Activated effector memory CD4-positive, alpha-beta T cell treated with Interleukin-2 at 50 U/mL for 16 hours (primary cell): ENCODE results near the gene ATAD3B.
"Not testable (repeated sequence)": the region's sequence is repeated elsewhere in the genome, so short reads cannot be mapped to it uniquely, and the experiment has no call there.

ENCODE experiments used
- DNase-seq: peaks from one replicate; pipeline ENCODE4 v3.0.0-alpha.2; 2020

Gene ATAD3B

GRCh38 chr1:1516923-1517322, 45.4 kb downstream of the ATAD3B start:
- not testable (repeated sequence) for DNase-seq

DNA sequence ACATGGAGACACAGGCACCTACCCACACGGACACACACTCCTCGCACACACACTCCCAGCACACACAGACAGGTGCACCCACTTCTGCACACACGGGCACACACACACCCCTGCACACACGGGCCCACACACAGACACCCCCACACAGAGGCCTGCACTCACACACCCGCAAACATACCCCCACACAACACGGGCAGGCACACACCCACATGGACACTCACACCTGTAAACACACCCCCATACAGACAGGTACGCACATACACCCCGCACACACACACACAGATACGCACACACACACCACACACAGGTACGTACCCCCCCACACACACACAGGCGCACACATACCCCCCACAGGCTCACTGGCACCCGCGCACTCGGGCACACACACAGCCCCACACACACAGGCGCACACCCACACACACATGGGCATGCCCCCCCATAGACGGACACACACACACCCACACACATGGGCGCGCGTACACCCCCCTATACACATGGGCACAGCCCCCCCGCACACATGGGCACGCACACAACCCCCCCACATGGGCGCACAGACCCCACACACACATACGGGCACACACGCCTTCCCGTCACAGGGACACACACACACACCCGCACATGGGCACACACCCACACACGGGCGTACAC, 46.5 kb downstream of the ATAD3B start:
- DNase-seq = no peak

DNA sequence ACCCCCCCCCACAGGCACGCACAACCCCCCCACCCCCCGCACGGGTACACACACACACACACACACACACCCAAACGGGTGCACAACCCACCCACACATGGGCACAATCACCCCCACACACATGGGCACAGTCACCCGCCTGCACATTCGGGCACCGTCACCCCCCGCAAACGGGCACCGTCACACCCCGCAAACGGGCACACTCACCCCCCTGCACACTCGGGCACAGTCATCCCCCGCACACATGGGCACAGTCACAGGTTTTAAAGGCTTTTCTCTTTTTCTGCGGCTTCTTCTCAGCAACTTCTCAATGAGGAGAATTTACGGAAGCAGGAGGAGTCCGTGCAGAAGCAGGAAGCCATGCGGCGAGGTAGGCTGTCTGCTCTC, 47.0 kb downstream of the ATAD3B start:
- DNase-seq = not testable (repeated sequence)

- DNase-seq = not testable (repeated sequence)
Measured at GRCh38 chr1:1519805-1520505, 48.4 kb downstream of the ATAD3B start.

DNA sequence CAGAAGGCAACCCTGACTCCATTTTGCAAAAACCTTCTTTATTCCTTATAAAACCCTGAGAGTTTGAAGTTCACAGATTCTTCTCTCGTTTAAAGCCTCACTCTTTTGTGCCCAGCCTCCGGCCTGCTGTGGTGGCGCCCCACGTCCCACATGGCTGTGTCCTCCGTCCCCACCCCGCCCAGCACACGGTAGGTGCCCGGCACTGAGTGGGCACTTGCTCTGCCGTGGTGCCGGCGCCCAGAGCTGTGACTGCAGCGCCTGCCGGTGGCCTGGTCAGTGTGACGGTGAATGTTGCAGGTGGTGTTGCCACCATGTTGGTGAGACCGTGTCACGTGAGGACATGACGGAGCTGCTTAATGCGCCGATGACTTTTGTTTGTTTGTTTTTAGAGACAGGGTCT, 49.8 kb downstream of the ATAD3B start:
- no peak for DNase-seq

GRCh38 chr1:1522536-1522935, 51.0 kb downstream of the ATAD3B start:
- not testable (repeated sequence) for DNase-seq

- DNase-seq = not testable (repeated sequence)
Measured at GRCh38 chr1:1523226-1523625, 51.7 kb downstream of the ATAD3B start.

- DNase-seq = not testable (repeated sequence)
Measured at GRCh38 chr1:1523651-1524050, 52.1 kb downstream of the ATAD3B start.

DNA sequence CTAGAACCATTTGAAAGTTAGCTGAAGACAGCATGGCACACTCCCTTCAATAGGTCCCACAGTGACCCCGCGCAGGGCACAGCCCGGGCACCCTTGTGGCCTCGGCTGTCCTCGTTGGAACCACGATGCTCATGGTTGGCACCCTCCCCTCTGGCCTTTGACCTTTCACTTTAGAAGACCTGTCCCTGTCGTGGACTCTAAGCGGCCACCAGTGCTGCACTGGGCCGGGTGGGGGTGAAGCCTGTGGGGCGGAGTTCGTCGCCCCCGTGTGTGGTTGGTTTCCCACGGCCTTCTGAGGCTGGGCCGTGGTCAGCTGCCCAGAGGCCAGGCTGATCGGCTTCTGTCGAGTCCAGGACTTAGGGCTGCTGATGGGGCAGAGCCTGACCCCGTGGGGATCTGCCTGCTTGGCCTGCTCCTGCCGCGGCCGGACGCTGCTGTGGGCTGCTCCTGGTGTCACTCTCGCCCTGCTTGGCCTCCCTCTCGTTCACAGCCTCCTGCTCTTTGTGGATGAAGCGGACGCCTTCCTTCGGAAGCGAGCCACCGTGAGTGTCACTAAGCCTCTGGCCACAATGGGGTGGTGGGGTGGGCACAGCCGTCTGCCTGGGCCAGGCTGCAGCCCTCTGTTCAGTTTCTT, 53.3 kb downstream of the ATAD3B start:
- DNase-seq = not testable (repeated sequence)

DNA sequence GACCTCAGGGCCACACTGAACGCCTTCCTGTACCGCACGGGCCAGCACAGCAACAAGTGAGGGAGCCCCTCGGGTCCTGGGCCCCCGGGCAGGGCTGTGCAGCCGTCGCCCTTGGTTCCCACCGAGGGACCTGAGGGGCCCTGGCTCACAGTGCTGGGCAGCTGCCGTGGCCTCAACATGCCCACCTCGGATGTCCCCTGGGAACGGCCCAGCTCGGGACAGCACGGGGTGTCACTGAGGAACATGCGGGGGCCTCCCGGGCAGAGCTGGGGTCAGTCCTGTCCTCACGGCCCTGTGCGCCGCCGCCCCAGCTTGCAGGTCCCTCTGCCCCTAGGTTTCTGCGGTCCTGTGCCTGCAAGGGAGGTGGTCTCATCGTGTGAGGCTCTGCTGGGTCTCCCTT, 54.9 kb downstream of the ATAD3B start:
- not testable (repeated sequence) for DNase-seq

DNA sequence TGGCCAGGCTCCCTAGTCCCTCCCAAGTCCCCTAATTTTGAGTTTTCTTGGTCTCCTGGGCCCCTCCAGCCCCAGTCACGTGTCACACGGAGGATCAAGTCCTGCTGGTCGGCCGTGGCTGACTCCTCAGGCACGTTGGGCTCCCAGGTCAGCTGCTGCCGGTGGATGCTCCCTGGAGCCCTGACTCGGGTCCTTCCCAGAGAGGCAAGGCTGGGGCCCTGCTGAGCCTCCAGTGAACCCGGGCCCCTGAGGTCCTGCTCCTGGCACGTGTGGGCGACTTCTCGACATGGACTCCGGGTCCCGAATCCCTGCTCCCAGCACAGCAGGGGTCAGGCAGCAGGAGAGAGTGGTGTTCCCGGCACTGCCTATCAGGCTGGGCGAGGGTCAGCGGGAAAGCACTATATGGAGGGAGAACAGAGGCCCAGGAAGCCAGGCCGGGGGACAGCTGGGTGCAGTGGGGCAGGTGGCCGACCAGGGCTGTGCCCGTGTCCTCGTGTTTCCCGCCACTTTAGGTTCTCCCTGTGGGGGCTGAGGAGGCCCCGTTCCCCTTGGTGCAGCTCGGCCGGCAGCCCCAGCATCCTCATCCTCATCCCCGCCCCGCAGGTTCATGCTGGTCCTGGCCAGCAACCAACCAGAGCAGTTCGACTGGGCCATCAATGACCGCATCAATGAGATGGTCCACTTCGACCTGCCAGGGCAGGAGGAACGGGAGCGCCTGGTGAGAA, 55.7 kb downstream of the ATAD3B start:
- no peak for DNase-seq

GRCh38 chr1:1528301-1529267, 57.0 kb downstream of the ATAD3B start:
- no peak for DNase-seq

DNA sequence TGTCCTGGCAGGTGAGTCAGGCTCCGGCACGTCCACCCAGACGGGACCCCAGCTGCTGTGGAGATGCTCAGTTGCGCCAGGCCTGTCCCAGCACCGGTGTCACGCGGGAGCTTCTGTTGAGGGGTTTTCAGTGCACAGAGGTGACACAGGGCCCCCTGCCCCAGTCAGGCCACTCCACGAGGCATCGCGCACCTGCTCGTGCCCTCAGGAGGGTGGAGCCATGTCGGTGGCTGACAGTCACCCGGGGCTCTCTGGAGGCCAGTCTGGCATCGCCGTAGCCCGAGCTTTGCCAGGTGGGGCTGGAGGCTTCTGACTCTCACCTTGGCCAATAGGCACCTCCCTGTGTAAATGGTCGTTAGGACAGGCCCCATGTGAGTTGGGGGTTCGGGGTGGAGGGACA, 57.8 kb downstream of the ATAD3B start:
- no peak for DNase-seq

GRCh38 chr1:1529936-1530335, 58.4 kb downstream of the ATAD3B start:
- DNase-seq = no peak

DNA sequence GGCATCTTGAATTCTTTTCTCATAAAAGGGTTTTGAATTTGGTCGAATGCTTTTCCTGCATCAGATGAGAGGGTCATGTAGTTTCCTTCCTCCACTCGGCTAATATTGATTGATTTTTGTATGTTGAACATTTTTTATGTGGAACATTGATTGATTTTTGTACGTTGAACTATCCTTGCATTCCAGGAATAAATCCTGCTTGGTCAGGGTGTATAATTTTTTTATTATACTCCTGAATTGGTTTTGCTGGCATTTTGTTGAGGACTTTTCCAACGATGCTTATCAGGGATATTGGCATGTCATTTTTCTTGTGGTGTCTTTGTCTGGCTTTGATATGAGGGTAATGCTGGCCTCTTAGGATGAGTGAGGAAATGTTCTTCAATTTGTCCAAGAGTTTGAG, 60.4 kb downstream of the ATAD3B start:
- no peak for DNase-seq

DNA sequence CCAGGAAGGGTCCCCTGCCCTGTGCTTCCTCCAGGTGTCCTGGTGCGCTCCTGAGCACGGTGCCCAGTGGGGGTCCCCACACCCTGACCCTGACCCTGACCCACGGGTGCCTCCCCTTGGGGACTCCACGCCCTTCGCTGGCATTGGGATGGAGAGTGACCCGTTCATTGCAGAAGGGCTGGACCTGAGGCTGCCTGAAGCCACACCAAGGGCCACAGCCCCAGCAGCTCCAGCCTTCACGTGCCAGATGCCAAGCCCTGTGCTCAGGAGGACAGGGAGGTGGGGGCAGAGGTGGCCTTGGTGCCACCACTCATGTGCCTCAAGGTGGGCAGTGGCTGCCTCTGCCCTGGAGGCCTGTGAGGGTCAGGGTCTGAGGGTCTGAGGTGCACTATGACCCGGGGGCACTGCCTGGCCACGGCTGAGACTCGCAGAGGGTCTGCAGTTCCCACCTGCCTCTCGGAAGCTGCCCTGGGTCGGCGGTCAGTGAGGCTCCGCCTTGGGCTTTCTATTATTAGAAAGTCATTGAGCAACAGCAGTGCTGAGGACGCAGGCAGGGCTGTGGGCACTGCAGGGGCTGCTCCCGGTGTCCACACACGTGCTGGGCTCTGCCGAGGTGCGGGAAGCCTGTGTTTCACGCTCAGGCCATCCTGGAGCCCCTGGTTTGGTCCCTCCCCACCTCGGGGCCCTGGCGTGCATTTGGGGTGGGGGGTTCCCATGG, 61.8 kb downstream of the ATAD3B start:
- not testable (repeated sequence) for DNase-seq

DNA sequence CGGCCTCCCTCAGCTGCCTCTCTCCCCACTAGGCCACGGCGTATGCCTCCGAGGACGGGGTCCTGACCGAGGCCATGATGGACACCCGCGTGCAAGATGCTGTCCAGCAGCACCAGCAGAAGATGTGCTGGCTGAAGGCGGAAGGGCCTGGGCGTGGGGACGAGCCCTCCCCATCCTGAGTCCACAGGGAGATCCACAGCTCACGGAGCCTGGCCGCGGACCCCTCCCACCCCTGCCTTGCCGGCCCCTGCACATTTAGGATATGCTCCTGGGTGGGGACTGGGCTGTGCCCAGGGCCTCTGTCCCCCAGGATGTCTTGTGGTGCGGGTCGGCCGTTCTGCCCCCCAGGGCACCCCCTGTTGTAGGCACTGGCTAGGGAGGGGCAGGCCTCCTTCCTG, 62.3 kb downstream of the ATAD3B start:
- not testable (repeated sequence) for DNase-seq

- DNase-seq = no peak
Measured at GRCh38 chr1:1534401-1535154, 63.0 kb downstream of the ATAD3B start.

- no peak for DNase-seq
Measured at GRCh38 chr1:1535201-1536018, 63.8 kb downstream of the ATAD3B start.
